NCI-H146 treated with DMSO at 0.1 percent for 48 hours (cell line): ENCODE measurements around the gene NTN5.
A peak's percentile ranks its signal among the peaks of the same experiment; 100 is the strongest.
"Not testable (repeated sequence)": the region's sequence is repeated elsewhere in the genome, so short reads cannot be mapped to it uniquely, and the experiment has no call there.

Source experiments
- DNase-seq: peaks from one replicate; lab custom pipeline; 2025; ENCODE audit not compliant: unreplicated experiment; lab: John Stamatoyannopoulos, UW

The NTN5 gene

DNA sequence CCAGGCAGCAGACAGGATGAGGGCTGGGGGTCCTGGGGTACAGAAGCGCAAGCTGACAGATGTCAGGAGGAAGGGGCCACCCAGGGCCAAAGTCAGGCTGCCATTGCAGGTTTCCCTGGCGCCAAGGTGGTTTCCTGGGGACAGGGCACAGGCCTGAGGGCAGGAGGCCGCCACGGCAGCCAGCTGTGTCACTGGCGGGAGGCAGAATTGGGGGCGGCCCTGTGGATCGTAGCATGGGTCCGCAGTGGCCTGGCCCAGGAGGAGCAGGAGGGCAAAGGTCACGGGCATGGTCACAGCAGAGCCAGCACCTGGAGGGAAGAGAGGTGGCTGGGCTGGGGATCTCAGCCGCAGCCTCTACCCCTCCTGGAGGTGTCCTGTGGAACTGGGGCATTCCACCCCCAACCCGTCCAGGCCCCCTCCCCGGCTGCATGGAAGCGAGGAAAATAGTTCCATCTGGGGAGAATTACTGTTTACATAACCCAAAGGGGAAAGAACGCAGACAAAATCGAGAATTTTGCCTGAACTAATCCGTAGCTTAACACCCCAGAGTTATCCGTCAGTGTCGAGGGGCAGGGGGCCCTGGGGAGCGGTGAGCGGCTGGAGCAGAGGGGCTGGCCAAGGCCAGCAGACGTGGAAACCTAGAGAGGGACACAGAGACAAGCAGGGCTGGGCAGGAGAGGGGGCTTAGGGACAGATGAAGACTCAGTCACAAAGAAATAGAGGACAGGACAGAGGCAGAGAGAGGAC is 1.9 kb downstream of the NTN5 start:
- DNase-seq = no peak

DNA sequence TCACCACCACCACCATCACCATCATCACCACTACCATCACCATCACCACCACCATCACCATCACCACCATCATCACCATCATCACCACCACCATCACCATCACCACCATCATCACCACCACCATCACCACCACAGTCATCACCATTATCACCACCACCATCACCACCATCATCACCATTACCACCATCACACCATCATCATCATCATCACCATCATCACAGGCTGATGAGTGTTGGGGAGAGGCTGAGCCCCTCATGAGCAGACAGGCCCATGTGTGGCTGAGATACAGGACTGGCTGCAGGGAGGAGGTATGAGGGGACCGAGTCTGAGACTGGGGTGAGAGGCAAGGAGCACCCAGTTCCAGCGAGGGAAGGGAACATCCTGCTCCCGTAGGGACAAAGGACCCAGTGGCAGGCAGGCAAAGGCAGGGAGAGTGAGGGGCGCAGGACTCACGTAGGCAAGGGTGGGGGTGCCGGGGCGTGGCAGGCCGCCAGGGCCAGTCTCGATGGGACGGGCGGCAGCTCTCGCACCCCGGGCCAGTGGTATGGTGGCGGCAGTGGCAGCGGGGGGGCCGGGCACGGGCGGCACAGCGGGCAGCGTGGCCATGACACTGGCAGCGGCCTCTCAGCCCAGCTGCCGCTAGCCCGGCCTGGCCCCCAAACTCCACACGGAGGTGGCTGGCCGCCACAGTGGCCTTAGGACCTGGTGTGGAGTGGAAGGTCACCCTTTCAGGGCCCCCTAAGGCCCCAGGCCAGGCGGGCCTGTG is 2.7 kb downstream of the NTN5 start:
- no peak for DNase-seq

DNA sequence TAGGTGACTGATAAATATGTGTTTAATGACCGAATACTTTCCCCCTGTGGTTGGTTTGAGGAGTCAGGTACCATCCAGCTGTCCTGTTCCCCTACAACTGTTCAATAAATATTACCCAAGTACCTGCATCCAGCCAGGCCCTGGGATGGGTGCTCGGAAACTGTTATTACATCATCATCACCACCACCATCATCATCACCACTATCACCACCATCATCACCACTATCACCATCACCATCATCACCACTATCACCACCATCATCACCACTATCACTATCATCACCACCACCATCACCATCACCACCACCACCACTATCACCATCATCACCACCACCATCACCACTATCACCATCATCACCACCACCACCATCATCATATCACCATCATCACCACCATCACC is 4.1 kb downstream of the NTN5 start:
- DNase-seq = no peak

DNA sequence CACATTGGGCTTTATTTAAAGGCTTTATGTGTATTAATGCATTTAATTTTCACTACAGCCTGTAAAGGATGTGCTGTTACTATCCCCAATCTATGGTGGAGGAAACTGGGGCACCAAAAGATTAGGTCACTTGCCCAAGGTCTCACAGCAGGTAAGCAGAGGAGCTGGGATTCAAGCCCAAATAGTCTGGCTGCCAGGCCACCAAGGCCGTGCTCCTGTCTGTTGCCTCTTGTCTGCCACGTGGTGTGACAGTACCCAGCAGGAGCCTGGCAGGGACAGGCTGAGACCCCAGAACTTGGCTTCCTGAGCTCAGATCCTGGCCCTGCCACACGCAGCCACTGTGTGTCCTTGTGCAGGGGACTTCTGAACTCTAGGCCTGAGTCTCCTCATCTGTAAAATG is 4.5 kb downstream of the NTN5 start:
- no peak for DNase-seq

DNA sequence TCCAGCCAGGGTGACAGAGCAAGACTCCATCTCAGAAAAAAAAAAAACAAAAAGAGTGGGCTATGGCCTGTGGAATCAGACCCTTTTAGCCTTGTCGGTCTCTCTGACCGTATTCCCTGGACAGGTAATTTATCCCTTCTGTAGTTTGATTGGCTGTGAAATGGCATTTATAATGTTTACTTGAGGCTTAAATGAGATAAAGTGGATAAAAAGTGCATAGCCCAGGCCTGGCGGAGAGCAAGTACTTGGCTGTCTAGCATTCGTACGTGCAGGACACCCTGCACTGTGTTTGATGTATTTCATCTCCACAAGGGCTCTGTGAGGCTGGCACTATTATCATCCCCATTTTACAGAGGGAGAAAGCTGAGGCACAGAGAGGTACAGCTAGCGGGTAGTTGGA is 7.0 kb downstream of the NTN5 start:
- DNase-seq = no peak

DNA sequence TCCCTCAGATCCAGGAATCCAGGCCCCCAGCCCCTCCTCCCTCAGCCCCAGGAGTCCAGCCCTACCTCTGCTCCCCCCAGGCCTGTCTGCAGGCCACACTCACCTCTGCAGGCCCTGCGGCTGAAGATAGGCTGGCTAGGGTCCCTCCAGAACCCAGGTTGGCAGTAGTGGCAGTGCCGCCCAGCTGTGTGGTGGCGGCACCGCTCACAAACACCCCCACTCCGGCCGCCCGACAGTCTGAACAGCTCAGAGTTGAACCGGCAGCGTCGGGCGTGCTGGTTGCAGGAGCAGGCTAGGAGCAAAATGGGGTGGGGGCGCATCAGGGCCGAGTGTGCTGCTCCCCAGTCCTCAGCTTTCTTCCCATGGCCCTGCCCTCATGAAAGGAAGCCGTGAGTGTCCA is 8.3 kb downstream of the NTN5 start:
- DNase-seq = no peak

DNA sequence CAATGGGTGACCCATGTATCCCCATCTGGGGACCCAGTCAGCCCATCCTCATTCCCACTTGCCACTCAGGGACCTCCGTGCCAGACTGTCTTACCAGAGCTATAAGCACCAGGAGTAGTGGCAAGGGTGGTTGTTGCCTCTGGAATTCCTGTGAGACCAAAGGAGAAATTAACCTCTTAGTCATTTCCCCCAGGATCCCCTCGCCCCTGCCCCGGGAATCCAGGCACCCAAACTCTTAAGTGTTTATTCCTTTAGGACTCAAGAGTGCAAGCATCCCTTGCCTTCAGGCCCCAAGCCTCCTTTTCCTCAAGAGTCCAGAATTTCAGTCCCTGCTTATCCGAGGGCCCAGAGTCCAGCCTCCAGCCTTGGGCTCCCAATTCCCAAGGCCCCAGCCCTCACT is 9.2 kb downstream of the NTN5 start:
- DNase-seq = no peak

DNA sequence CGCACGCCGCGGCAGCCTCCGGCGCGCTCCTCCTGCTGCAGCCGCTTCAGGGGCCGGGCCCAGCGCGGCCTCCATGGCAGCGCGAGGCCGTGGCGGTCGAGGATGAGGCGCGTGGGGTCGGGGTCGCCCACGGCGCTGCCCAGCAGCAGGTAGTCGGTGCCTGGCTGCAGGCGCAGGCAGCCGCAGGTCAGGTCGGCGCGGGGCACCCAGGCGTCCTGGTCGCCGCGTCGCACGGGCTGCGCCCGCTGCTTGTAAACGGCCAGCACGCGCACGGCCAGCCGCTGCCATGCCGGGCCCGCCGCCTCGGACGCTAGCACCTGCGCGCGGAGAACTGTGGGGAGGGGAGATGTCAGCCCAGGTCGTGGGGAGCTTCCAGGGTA is 11.1 kb downstream of the NTN5 start:
- DNase-seq = no peak

DNA sequence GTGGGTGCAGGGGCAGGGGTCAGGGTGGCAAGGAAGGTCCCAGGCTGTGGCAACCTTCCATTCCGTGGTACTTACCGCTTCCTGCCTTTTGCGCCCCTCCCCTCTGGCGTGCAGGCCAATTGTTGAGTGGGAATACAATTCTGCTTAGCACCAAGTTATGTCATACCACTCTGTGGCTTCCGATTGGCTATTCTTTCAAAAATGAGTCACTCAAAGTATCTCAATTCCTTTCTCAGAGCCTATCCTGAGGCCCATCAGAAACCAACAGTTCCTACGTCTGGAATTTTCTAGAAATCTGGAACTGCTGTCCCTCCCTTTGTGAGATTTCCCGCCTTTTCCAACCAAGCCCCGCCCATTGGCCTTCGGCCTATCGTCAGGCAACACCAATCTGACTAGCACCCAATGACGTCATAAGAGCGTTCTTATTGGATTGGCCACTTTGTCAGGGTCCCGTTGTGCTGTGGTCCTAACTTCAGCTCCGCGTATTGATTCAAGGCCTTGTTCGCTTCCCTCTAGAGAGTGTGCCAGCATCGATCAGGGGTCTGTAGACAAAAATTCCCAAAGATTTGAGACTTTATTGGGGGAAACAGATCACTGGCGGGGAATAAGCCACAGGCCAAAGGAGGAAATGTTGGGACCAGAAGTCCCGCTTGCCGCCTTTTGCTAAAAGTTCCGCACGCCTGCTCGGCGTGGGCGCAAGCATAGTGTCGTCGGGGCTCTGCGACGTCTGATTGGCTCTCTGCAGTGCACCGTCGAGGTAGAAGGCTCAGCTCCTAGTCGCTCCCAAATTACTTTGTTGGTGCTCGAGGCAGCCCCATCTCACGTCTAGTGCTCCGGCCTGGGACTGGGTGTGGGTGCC is 11.7 kb downstream of the NTN5 start:
- DNase-seq = no peak

DNA sequence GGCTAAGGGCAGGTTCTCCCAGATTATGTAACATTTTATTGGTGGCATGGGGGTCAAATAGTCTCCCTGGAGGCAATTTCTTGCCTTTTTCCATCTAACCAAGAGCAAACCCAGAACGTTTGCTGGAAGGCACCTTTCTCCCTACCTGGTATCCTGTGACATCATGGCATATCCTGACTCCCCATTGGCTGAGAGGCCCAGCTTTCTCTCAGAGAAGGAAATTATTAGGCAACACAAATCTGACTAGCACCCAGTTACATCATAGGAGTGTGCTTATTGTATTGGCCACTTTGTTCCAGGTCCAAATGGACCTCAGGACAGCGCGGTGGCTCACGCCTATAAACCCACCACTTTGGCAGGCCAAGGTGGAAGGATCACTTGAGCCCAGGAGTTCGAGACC is 13.0 kb downstream of the NTN5 start:
- no peak for DNase-seq

DNA sequence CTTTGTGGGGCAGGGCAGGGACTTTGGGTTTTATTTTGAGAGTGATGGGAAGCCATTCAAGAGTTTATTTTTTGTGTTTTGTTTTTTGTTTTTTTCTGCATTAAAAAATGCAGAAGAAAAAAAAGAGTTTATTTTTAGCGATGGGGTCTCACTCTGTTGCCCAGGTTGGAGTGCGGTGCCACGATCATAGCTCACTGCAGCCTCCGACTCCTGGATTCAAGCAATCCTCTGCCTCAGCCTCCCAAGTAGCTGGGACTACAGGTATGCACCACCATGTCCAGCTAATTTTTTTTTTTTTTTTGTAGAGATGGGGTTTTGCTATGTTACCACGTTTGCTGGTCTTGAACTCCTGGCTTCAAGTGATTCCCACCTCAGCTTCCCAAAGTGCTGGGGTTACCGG is 14.3 kb downstream of the NTN5 start:
- no peak for DNase-seq

DNA sequence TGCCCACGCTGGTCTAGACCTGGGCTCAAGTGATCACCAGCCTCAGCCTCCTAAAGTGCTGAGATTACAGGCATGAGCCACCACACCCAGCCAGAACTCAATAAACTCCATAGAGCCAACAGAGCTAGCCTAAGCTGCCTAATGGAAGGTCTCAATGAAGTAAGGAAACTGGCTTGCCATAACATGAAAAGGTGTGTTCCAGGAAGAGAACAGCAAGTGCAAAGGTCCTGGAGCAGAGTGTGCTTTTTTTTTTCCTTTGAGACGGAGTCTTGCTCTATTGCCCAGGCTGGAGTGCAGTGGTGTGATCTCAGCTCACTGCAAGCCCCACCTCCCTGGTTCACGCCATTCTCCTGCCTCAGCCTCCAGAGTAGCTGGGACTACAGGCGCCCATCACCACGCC is 15.0 kb downstream of the NTN5 start:
- DNase-seq = not testable (repeated sequence)

DNA sequence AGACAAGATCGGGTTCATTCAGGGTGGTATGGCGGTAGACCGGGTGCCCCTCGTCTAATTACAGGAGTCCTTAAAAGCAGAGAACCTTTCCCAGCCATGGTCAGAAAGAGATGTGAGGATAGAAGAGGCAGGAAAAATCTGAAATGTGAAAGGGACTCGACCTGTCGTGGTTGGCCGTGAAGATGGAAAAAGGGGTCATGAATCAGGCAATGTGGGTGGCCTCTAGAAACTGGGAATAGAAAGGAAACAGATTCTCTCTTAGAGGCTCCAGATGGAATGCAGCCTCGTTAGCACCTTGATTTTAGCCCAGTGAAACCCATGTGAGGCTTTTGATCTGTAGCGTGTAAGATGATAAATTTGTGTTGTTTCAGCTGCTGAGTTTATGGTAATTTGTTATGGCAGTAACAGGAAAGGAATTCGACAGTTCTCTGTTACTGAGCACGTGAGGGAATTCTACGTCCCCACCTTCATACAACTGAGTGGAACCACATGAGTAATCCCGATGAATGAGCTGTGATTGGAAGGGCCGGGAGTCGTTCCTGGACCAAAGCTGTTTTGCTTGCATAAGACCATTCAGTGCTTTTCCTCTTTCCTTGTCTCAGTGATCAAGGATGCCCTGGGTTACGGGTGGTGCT is 15.9 kb downstream of the NTN5 start:
- DNase-seq = no peak

DNA sequence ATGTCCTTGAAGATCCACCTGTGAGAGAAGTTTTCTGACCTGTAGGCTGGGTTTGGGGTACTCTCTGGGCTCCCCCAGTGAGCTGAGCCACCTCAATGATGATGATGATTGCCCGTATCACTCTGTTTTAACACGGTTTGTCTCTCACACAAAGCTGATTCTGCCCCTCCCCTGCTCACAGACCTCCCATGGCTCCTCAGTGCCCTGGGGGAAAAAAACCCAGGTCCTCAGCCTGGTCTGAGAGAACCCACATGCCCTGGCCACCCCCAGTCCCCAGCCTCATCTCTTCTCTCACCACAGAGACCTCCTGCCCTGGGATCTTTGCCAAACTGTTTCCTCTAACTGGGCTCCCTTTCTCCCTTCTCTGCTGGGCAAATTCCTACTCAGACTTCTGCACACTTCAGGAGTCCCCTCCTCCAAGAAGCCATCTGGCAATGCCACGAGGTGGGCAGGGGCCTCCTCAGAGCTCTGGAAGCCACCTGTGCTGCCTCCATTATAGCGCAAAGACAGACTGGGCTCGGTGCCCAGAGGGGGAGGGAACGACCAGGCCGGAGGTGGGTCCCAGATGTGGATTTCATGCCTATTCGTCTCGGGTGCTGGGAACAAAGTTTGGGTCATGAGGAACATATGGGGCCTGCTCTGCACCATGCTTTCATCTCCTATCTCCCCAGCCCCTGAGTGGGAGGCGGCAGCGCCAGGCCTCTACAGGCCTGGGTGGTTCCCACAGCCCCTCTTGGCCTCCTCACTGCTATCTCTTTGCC is 18.3 kb downstream of the NTN5 start:
- DNase-seq = no peak

DNA sequence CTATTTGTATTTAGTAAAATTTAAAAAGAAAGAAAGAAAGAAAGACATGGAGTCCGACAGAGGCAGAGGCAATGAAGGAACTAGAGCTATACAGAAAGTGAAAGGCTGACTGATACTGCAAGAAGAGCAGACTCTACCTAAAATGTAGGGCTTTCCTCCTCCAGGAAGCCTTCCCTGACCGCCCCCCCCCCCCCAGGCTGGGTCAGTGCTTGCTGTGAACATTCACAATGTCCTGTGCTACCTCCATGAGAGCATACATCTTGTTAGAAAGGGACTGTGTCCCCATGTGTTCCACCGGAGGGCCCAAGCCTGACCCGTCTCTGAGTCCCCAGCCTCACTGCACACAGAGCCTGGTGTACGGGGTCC is 21.2 kb downstream of the NTN5 start:
- DNase-seq = no peak

DNA sequence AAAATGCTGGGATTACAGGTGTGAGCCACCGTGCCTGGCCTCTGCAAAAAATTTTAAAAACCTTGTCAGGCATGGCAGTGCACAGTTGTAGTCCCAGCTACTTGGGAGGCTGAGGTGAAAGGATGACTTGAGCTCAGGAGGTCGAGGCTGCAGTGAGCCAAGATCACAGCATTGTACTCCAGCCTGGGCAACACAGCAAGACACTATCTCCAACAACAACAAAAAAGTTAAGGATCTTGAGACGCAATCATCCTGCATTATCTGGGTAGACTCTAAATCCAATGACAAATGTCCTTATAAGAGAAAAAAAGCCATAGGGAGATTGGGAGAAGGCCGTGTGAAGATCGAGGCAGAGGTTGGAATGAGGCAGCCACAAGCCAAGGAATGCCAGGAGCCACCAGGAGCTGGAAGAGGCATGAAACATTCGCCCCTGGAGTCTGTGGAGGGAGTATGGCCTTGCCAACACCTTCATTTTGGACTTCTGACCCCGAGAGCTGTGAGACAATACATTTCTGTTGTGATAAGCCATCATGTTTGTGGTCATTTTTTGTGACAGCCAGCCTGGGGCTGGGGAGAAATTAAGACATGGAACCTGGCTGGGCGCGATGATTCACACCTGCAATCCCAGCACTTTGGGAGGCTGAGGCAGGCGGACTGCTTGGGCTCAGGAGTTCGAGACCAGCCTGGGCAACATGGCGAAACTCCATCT is 21.7 kb downstream of the NTN5 start:
- DNase-seq = no peak

DNA sequence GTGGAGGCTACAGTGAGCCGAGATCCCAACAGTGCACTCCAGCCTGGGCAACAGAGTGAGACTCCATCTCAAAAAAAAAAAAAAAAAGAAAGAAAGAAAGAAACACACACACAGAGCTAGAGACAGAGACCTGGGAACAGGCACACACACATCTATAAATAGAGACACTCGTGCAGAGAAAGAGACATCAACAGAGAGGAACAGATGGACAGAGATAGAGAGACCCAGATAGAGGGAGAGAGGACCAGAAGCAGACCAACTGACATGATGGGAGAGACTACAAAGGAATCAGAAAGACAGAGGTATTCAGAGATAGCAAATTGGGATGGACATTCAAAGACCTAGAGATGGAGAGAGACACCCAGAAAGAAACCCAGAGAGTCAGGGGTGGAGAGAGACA is 24.7 kb downstream of the NTN5 start:
- no peak for DNase-seq

DNA sequence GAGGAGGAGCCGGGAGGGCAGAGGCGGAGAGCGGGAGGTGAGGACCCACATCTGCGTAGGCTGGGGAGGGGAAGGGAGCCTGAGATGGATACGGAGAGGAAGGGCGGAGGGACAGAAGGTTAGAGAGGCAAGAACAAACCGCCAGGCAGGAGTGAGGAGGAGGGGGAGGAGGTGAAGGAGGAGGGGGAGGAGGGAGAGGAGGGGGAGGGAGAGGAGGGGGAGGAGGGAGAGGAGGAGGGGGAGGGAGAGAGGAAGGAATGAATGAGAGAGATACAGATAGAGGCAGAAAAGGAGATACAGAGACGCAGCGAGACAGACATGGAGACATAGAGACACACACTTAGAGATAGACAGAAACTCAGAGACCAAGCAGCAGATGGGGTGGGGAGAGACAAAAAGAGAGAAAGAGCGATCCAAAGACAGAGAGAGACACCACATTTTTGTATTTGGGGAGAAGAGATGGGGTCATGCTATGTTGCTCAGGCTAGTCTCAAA is 26.0 kb downstream of the NTN5 start:
- no peak for DNase-seq

DNA sequence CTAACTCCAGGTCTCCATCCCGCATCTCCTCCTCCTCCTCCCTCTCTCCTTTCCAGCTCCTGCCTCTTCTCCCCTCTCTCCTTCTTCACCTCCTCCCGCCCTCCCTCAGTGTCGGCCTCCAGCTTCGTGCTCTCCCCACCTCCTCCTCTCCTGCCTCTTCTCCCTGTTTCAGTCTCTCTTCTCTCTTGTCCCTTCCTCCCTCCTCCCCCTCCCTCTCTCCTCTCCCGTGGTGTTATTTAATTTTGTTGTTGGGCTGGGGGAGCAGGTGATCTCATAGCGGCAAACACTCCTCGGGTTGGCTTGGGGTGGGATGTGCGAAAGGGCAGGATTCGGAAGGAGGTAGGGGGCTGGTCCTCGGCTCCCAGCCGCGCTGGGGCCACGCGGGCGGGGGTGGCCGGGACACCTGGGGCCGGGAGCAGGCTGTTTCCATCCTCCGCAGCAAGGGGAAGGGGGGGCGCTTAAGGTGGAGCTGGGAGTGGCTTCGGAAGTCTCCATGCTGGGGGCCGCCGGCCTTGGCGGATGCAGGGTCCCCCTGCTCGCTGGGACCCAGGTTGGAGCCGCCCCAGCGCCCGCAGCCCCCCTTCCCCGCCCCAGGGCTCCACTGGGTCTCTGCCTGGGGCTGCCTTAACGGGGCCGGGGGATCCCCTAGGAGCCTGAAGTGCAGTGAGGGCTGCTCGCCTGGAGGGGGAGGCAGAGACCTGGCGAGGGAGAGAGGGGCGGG is 26.7 kb downstream of the NTN5 start, which contains the start of gene CA11:
Gene CA11 (minus strand): TSS at position 187 of the 721 bp plus-strand sequence. CDS start 555 bp downstream, outside the sequence.
- peak; percentile 91 for DNase-seq
